Stomach (tissue), 9 donors: ENCODE results near the gene MALSU1. TPM values are rescaled to one million over a fixed set of nuclear protein-coding genes. Genes with fewer than 3 reads are reported as not detected.

Experiments used
- DNase-seq, 2 donors: peaks; one replicate each; pipeline versions ENCODE4 v3.0.0 to v3.0.0-alpha.2; 2013 to 2019
- H3K27ac ChIP-seq, 5 donors: fragments of 200-600 bp in 4 of 5; sonication (generic) in 4 of 5; one replicate each; pipeline ENCODE4 v1.5.1; 2013 to 2019; ENCODE audit warnings: mild to moderate bottlenecking in 1 of 5, moderate library complexity in 1 of 5
- H3K27me3 ChIP-seq, 3 donors: fragments of 200-600 bp; sonication (generic); one replicate each; pipeline ENCODE4 v1.5.1; 2017 to 2019; ENCODE audit warnings: mixed run types in 1 of 3
- H3K36me3 ChIP-seq, 4 donors: fragments of 200-600 bp; sonication (generic); 1 replicate in 3 of 4; 2 replicates in 1 of 4; pipeline ENCODE4 v1.5.1; 2016 to 2019
- H3K4me1 ChIP-seq, 4 donors: fragments of 200-600 bp; sonication (generic); one replicate each; pipeline ENCODE4 v1.5.1; 2016 to 2019
- H3K4me3 ChIP-seq, 4 donors: fragments of 200-600 bp; sonication (generic) in 3 of 4; one replicate each; pipeline ENCODE4 v1.5.1; 2016 to 2019; ENCODE audit warnings: mild to moderate bottlenecking in 1 of 4
- H3K9me3 ChIP-seq, 4 donors: fragments of 200-600 bp; sonication (generic); one replicate each; pipeline ENCODE4 v1.5.1; 2016 to 2019
- CTCF ChIP-seq, 7 experiments: fragments of 450-650 bp in 4 of 7; fragments of 200-600 bp in 3 of 7; sonication (generic) in 3 of 7; IDR thresholded peaks; one replicate each; pipeline ENCODE4 v1.5.1; 2016 to 2019; ENCODE audit warnings: antibody characterized with exemption in 7 of 7, control low read depth in 2 of 7, mild to moderate bottlenecking in 1 of 7
- EP300 ChIP-seq: sonication (generic); formaldehyde crosslinking; IDR thresholded peaks from one replicate; pipeline ENCODE4 v1.6.1; 2017; ENCODE audit warnings: antibody characterized with exemption
- POLR2A ChIP-seq, 4 donors: fragments of 450-650 bp; IDR thresholded peaks; one replicate each; pipeline ENCODE4 v1.6.1; 2016; ENCODE audit warnings: antibody characterized with exemption in 4 of 4, control low read depth in 2 of 4, mild to moderate bottlenecking in 1 of 4, moderate library complexity in 1 of 4
- POLR2AphosphoS5 ChIP-seq, 3 donors: sonication (generic); formaldehyde crosslinking; IDR thresholded peaks; one replicate each; pipeline ENCODE4 v1.6.1; 2016; ENCODE audit warnings: antibody characterized with exemption in 3 of 3
- WGBS, 5 donors: extraction: QIAGEN DNeasy Blood & Tissue Kit in 3 of 5; methylation state at CpG; one replicate each; pipeline versions ENCODE4 v1.1.5 to v1.1.7; 2013 to 2018; 5-methylcytosine and 5-hydroxymethylcytosine counted together
- intact Hi-C: fragments of 100-400 bp; cut with DNase I; formaldehyde crosslinking; loops from one replicate; pipeline ENCODE4 v1.15.1; 2023; ENCODE audit warnings: low total_unique reads
- polyA plus RNA-seq, 3 donors: library from polyadenylated mRNA; stranded (reverse); fragments of 200-250 nt; gene quantifications; one replicate each; pipeline ENCODE4 v1.2.3, GENCODE V29; 2013
- total RNA-seq, 5 donors: library from RNA; depleted of rRNA; stranded (reverse); fragments of >200 nt; gene quantifications; one replicate each; pipeline versions ENCODE4 v1.1.0 to v1.2.3, GENCODE V29; 2014 to 2016
- donor health status: healthy with polysubstance abuse.
- donor health status: Bipolar disorder and iron deficiency.
- donor health status: healthy.

MALSU1 gene
- total and polyA plus RNA-seq, 8 donors, result 2.9 to 79.9 (median 49.1) TPM

DNA sequence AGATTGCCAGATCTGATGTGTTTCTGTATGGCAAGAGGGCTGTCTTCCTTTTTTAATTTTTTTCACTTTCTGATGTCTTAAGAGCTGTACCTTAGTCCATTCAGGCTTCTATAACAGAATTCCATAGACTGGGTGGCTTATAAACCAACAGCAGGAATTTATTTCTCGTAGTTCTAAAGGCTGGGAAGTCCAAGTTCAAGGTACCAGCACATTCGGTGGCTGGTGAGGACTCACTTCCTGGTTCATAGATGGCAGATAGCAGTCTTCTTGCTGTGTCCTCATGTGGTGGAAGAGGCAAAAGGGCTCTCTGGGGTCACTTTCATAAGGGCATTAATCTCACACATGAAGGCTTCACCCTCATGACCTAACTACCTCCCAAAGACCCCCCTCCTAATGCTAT, 31.8 kb upstream of the MALSU1 start:
- peaks cover 0 to 15% (median 3%) of the 10 kb centered on the region in 4 donors for H3K36me3 ChIP-seq
- DNase-seq, result no peak
- intact Hi-C loops, result no loop called here
- WGBS, 5 donors, result 86 to 93% (median 89%) methylated on average over 2 of the region's 2 CpGs
- H3K27ac ChIP-seq, result no peak overlapping the region
- no peaks in the 10 kb centered on the region for H3K4me1 ChIP-seq
- TF ChIP-seq EP300 (no peak), POLR2AphosphoS5 (IDR thresholded peaks at IDR 0.05) (no peak), POLR2A (IDR thresholded peaks at IDR 0.05) (no peak), CTCF (IDR thresholded peaks at IDR 0.05) (no peak)
- H3K9me3 ChIP-seq, result no peaks in the 10 kb centered on the region
- no peak overlapping the region for H3K4me3 ChIP-seq
- H3K27me3 ChIP-seq, result peaks cover 0 to 11% (median 0%) of the 10 kb centered on the region in 3 donors

DNA sequence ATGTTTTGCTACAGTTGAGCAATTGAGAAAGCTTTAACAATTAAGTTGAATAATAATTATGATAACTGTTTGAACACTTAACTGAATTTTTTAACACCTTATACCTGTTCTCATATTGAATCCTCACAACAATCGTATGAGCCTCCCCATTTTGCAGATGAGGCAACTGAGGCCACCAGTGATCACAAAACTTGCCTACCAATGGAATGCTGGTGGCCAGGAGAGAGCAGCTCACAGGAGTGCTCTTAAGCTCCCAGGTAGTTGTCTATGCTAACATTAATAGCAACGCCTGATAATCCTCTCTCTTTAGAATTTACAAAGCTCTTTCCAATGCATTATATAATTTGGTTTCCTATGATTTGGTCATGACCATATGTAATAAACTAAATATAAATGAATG, 31.0 kb upstream of the MALSU1 start:
- Histone ChIP-seq H3K4me1 (peaks cover 0 to 6% (median 2%) of the 10 kb centered on the region in 4 donors), H3K27me3 (peaks cover 0 to 11% (median 0%) of the 10 kb centered on the region in 3 donors), H3K27ac (no peak overlapping the region), H3K36me3 (peaks cover 0 to 15% (median 3%) of the 10 kb centered on the region in 4 donors), H3K4me3 (no peak overlapping the region), H3K9me3 (no peaks in the 10 kb centered on the region)
- 93 to 99% (median 97%) methylated on average over 2 of the region's 2 CpGs for WGBS, 5 donors
- no peak for DNase-seq
- TF ChIP-seq POLR2A (IDR thresholded peaks at IDR 0.05), result no peak
- no peak for TF ChIP-seq EP300
- TF ChIP-seq POLR2AphosphoS5 (IDR thresholded peaks at IDR 0.05), result no peak
- no peak for TF ChIP-seq CTCF (IDR thresholded peaks at IDR 0.05)
- intact Hi-C loops, result no loop called here

- Histone ChIP-seq H3K9me3 (no peaks in the 10 kb centered on the region), H3K27me3 (peaks cover 0 to 11% (median 0%) of the 10 kb centered on the region in 3 donors), H3K4me1 (peaks cover 0 to 12% (median 5%) of the 10 kb centered on the region in 4 donors), H3K27ac (no peak overlapping the region), H3K36me3 (peaks cover 0 to 15% (median 3%) of the 10 kb centered on the region in 4 donors), H3K4me3 (no peak overlapping the region)
- WGBS, 5 donors, result 75 to 86% (median 81%) methylated on average over 4 of the region's 4 CpGs
- intact Hi-C loops, result no loop called here
- DNase-seq, result no peak
- TF ChIP-seq CTCF (IDR thresholded peaks at IDR 0.05), result no peak
- no peak for TF ChIP-seq POLR2AphosphoS5 (IDR thresholded peaks at IDR 0.05)
- TF ChIP-seq POLR2A (IDR thresholded peaks at IDR 0.05), result no peak
- TF ChIP-seq EP300, result no peak
Observed at GRCh38 chr7:23268746-23269145, 30.4 kb upstream of the MALSU1 start.

GRCh38 chr7:23272275-23272674, 26.9 kb upstream of the MALSU1 start:
- Histone ChIP-seq H3K27ac (no peak overlapping the region), H3K9me3 (no peaks in the 10 kb centered on the region), H3K4me3 (no peak overlapping the region), H3K36me3 (peaks cover 0 to 6% (median 0%) of the 10 kb centered on the region in 4 donors), H3K4me1 (peaks cover 0 to 12% (median 5%) of the 10 kb centered on the region in 4 donors), H3K27me3 (peaks cover 0 to 3% (median 0%) of the 10 kb centered on the region in 3 donors)
- WGBS, 5 donors, result 88 to 92% (median 91%) methylated on average over 2 of the region's 2 CpGs
- DNase-seq, result no peak
- intact Hi-C loops, result no loop called here
- TF ChIP-seq CTCF (IDR thresholded peaks at IDR 0.05), result no peak
- no peak for TF ChIP-seq EP300
